Measurements from ENCODE around the gene KRTAP3-3.

Gene KRTAP3-3

DNA sequence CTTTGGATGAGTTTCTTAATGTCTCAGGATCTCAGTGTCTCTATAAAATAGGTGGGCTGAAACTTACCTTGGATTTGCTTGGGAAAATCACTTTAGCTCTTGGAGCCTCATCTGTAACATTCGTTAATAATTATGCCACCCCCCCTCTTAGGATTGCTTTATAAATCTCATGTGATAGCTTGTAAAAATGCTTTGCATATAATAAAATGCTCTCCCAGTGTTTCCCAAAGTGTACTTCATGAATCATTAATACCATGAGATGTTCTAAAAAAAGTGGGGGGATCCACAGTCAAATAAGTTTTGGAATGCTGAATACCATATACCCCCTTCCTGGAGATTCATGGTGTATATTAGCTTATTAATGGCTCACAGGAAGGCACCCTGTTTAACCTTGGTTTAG, 32.4 kb downstream of the KRTAP3-3 start:
- in situ Hi-C loops (cut with MboI; ENCODE audit: low sequenced_read_pairs): no loop called here

DNA sequence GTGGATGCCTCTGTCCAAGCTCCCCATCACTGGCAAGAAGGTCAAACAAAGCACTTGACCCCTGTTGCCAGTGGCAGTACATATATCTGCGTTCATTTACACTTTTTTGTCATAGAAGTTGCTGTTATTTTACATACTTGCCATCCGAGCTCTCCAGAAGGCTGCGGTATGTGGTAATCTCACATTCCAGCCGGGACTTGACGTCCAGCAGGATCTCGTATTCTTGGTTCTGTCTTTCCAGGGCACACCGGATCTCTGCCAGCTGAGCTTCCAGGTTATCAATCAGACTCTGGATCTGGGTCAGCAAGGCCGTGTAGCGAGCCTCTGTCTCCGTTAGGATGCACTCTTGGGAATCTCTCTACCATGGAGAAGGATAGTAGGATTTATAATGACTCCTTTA, 33.8 kb downstream of the KRTAP3-3 start:
- in situ Hi-C loops (cut with MboI; ENCODE audit: low sequenced_read_pairs): no loop called here

- in situ Hi-C loops (cut with MboI; ENCODE audit: low sequenced_read_pairs): no loop called here
These were observed 35.6 kb downstream of the KRTAP3-3 start for GRCh38 chr17:40958086-40958953.

GRCh38 chr17:40956401-40957254, 37.3 kb downstream of the KRTAP3-3 start:
- in situ Hi-C loops (cut with MboI; ENCODE audit: low sequenced_read_pairs): no loop called here

DNA sequence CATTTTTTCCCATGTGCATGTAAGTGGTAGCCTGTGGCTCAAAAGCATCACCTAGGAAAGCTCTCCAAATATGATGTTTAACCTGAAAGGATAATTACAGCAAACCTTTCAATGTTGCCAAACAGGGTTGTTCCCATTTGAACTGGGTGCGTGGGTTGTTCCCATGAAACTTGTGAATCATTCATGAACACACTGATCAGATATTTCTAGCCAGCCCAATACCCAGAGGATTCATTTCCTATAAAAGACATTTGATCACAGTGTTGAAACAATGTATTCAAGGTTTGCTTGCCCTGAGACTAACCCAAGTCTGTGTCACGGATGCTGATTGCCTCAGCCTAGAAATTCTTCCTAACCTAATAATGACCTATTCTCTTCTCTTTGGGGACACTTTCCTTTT, 40.1 kb downstream of the KRTAP3-3 start:
- in situ Hi-C loops (cut with MboI; ENCODE audit: low sequenced_read_pairs): no loop called here

GRCh38 chr17:40952661-40953060, 41.3 kb downstream of the KRTAP3-3 start:
- in situ Hi-C loops (cut with MboI; ENCODE audit: low sequenced_read_pairs): no loop called here

- in situ Hi-C loops (cut with MboI; ENCODE audit: low sequenced_read_pairs): no loop called here
These were observed 41.8 kb downstream of the KRTAP3-3 start for GRCh38 chr17:40952154-40952553.

GRCh38 chr17:40951011-40951622, 42.8 kb downstream of the KRTAP3-3 start:
- in situ Hi-C loops (cut with MboI; ENCODE audit: low sequenced_read_pairs): no loop called here

- in situ Hi-C loops (cut with MboI; ENCODE audit: low sequenced_read_pairs): no loop called here
These were observed 43.8 kb downstream of the KRTAP3-3 start for GRCh38 chr17:40950176-40950575.

DNA sequence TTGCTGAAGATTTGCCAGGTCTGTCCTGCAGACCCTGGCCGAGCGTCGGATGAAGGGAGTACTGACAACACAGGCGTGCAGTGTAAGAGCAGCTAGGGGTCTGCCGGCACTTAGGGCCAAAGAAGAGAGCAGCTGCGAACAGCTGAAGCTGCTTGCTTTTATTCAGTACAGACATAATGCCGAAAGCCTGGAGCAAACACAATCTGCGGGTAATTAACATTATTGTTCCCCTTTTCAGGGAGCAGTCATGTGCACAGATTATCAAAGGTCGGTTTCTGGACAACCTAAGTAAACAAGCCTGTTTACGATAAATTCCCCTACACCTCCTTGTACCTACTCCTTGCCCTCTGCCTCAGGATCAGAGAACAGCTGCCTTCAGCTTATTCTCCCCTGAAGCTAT, 44.5 kb downstream of the KRTAP3-3 start:
- in situ Hi-C loops (cut with MboI; ENCODE audit: low sequenced_read_pairs): no loop called here

GRCh38 chr17:40947929-40948328, 46.0 kb downstream of the KRTAP3-3 start:
- in situ Hi-C loops (cut with MboI; ENCODE audit: low sequenced_read_pairs): no loop called here

DNA sequence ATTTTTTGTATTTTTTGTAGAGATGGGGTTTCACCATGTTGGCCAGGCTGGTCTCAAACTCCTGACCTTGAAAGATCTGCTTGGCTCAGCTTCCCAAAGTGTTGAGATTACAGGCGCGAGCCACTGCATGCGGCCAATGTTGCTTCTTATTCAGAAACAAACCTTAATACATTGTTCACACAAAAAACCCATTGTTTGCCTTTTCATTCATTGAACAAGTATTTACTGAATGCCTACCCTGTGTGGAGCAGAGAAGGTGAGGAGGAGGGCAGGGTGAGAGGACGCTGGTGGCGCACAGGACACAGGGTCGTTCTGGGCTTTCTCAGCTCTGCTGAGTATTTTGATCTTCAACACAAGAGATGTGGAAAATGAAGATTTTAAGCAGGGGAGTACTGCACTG, 48.5 kb downstream of the KRTAP3-3 start:
- in situ Hi-C loops (cut with MboI; ENCODE audit: low sequenced_read_pairs): no loop called here

- in situ Hi-C loops (cut with MboI; ENCODE audit: low sequenced_read_pairs): no loop called here
These were observed 49.4 kb downstream of the KRTAP3-3 start for GRCh38 chr17:40944531-40944930.
